A549 (cell line): Measurements from ENCODE around the gene MYOF. TPM values are rescaled to one million over a fixed set of nuclear protein-coding genes. Genes with fewer than 3 reads are reported as not detected.

Experiments
- ATAC-seq, 2 experiments: fragments of 200-7000 bp in 1 of 2; fragments of >200 bp in 1 of 2; cut with Nextera tagmentation in 1 of 2; cut with Tn5 transposase in 1 of 2; 3 replicates each; pipeline versions ENCODE4 v1.8.0 to v1.9.1; 2018 to 2020; ENCODE audit warnings: mild to moderate bottlenecking in 1 of 2, moderate library complexity in 1 of 2
- CTCF ChIA-PET: fragments of 300-600 bp; sonication (Branson Sonifier 250); formaldehyde crosslinking; extraction: SDS; loops from one replicate; lab custom pipeline; 2021; ENCODE audit warnings: antibody characterized with exemption, inconsistent platforms; lab: Yijun Ruan, JAX
- POLR2A ChIA-PET: fragments of 350-600 bp; formaldehyde crosslinking; extraction: SDS; loops from one replicate; lab custom pipeline; 2021; ENCODE audit warnings: antibody characterized with exemption, inconsistent platforms; lab: Yijun Ruan, JAX
- DNase-seq, 2 experiments: peaks; one replicate each; pipeline versions ENCODE4 v3.0.0 to v3.0.0-alpha.2; 2011 to 2016; ENCODE audit warnings: low read depth in 1 of 2, low spot score in 1 of 2
- FAIRE-seq: peaks from 2 replicates; lab custom pipeline; 2011; peaks lifted over from hg19 to GRCh38; lab: Jason Lieb, UNC
- H3K27ac ChIP-seq, 2 experiments: fragments of >200 bp; sonication (Bioruptor Twin); formaldehyde crosslinking; 3 replicates each; pipeline ENCODE4 v1.5.1; 2016 to 2017
- H3K4me1 ChIP-seq: fragments of >200 bp; sonication (Bioruptor Twin); formaldehyde crosslinking; 3 replicates; pipeline ENCODE4 v1.6.1; 2016
- H3K4me2 ChIP-seq: fragments of >200 bp; sonication (Bioruptor Twin); formaldehyde crosslinking; 3 replicates; pipeline ENCODE4 v1.6.1; 2016
- H3K4me3 ChIP-seq: fragments of >200 bp; sonication (Bioruptor Twin); formaldehyde crosslinking; 3 replicates; pipeline ENCODE4 v1.5.1; 2016
- H3K9me3 ChIP-seq: fragments of >200 bp; sonication (Bioruptor Twin); formaldehyde crosslinking; 3 replicates; pipeline ENCODE4 v1.6.1; 2016
- CBX2 ChIP-seq: fragments of 200-600 bp; sonication (generic); IDR thresholded peaks from 2 replicates; pipeline ENCODE4 v1.6.1; 2016; ENCODE audit warnings: low read depth, mild to moderate bottlenecking, borderline replicate concordance
- CHD2 ChIP-seq: fragments of 150-350 bp; IDR thresholded peaks from 2 replicates; pipeline ENCODE4 v1.6.1; 2014; ENCODE audit warnings: low read length; ENCODE audit not compliant: partially characterized antibody
- HDAC2 ChIP-seq: fragments of 200-600 bp; sonication (generic); IDR thresholded peaks from 2 replicates; pipeline ENCODE4 v1.6.1; 2016
- HOXB5 ChIP-seq: fragments of 250-450 bp; sonication (Bioruptor Pico); IDR thresholded peaks from 2 replicates; pipeline ENCODE4 v1.5.0; 2020; ENCODE audit warnings: mild to moderate bottlenecking, moderate library complexity
- JUNB ChIP-seq: fragments of >200 bp; sonication (Bioruptor Twin); formaldehyde crosslinking; IDR thresholded peaks from 2 replicates; pipeline ENCODE4 v1.6.1; 2016
- NFE2L2 ChIP-seq: fragments of 150-350 bp; conservative IDR thresholded peaks from 2 replicates; pipeline ENCODE4 v1.6.1; 2014; ENCODE audit warnings: low read length
- PHF8 ChIP-seq: fragments of 200-600 bp; sonication (generic); IDR thresholded peaks from 2 replicates; pipeline ENCODE4 v1.6.1; 2016; ENCODE audit warnings: low read depth, mild to moderate bottlenecking, antibody characterized with exemption, moderate library complexity, borderline replicate concordance
- SREBF2 ChIP-seq: fragments of 450-650 bp; IDR thresholded peaks from 2 replicates; pipeline ENCODE4 v1.6.1; 2014; ENCODE audit warnings: mild to moderate bottlenecking, moderate library complexity
- TFCP2L1 ChIP-seq: fragments of 250-450 bp; sonication (Bioruptor Pico); IDR thresholded peaks from 2 replicates; pipeline ENCODE4 v1.5.0; 2021; ENCODE audit warnings: mild to moderate bottlenecking
- ZFP36 ChIP-seq: fragments of 450-650 bp; IDR thresholded peaks from 2 replicates; pipeline ENCODE4 v1.6.1; 2014; ENCODE audit warnings: borderline replicate concordance; ENCODE audit not compliant: partially characterized antibody
- WGBS: methylation state at CpG from one replicate; pipeline ENCODE4 v1.1.6; 2017; ENCODE audit errors: missing lambda C conversion rate; 5-methylcytosine and 5-hydroxymethylcytosine counted together
- polyA plus RNA-seq, 4 experiments: library from polyadenylated mRNA; depleted of rRNA in 3 of 4; stranded (reverse); fragments of >200 nt; fragmentation: RNase III in 1 of 4; extraction: RNeasy Plus Mini Kit Qiagen cat#74134 plus additional on column Dnase treatment in 1 of 4; gene quantifications; 2 replicates in 3 of 4; 3 replicates in 1 of 4; pipeline ENCODE4 v1.2.3, GENCODE V29; 2011 to 2017
- TF ChIP-seq, protein P1 (sequence below): fragments of >200 bp; sonication (Bioruptor Twin); formaldehyde crosslinking; IDR thresholded peaks from 2 replicates; pipeline ENCODE4 v1.6.1; 2016
- TF ChIP-seq, protein P2 (sequence below): fragments of >200 bp; sonication (Bioruptor Twin); formaldehyde crosslinking; IDR thresholded peaks from 3 replicates; pipeline ENCODE4 v1.6.1; 2016
- TF ChIP-seq, protein P3 (sequence below): fragments of 150-350 bp; IDR thresholded peaks from 2 replicates; pipeline ENCODE4 v1.6.1; 2014; ENCODE audit warnings: low read depth, mild to moderate bottlenecking, low read length
- TF ChIP-seq, protein P4 (sequence below): fragments of >200 bp; sonication (Bioruptor Twin); formaldehyde crosslinking; IDR thresholded peaks from 3 replicates; pipeline ENCODE4 v1.5.1; 2016

The MYOF gene
- polyA plus RNA-seq, 2 of the 4 experiments (the other 2 are of a cell fraction), result 190 to 265 TPM

DNA sequence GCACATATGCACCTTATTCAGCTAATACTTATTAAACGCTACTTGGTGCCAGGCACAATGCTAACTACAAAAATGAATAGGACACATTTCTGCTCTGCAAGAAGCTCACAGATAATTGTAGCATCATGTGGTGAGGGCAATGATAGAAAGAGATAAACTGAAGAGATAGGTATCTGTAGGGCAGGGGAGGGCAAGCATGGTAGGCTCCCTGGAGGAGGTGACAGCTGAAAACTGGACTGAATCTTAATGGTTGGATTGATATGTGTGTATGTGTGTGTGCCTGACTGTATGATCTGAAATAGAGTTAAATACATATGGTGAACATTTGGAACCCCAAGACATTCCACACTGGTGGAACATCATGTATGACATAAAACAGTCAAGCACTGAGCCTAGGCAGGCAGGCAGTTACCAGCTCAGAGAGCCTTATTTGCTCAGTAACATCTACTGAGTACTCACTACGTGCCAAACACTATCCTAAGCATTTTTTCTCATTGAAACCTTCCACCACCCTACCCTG is 9.5 kb upstream of the MYOF start:
- no peak overlapping the region for H3K4me3 ChIP-seq
- no peaks in the 10 kb centered on the region for H3K9me3 ChIP-seq
- ATAC-seq, result no peak
- CTCF ChIA-PET, result interaction anchor here (0.5 to 41.4 kb wide), 8 partner anchors 9 to 607 kb away, joined by 3 to 924 read pairs (median 6); partner anchors contain the start of gene MYOF
- FAIRE-seq, result no peak
- no peak overlapping the region for H3K4me2 ChIP-seq
- TF ChIP-seq, protein P1, sequence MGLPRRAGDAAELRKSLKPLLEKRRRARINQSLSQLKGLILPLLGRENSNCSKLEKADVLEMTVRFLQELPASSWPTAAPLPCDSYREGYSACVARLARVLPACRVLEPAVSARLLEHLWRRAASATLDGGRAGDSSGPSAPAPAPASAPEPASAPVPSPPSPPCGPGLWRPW, result no peak
- peak; percentile 91 for TF ChIP-seq ZFP36
- H3K4me1 ChIP-seq, result peaks cover 4% of the 10 kb centered on the region; the same call in 1 of the 3 replicates
- WGBS, result 52% methylated on average over 2 of the region's 2 CpGs
- H3K27ac ChIP-seq, result no peak overlapping the region
- POLR2A ChIA-PET, result no interaction called here
- no peak for DNase-seq

DNA sequence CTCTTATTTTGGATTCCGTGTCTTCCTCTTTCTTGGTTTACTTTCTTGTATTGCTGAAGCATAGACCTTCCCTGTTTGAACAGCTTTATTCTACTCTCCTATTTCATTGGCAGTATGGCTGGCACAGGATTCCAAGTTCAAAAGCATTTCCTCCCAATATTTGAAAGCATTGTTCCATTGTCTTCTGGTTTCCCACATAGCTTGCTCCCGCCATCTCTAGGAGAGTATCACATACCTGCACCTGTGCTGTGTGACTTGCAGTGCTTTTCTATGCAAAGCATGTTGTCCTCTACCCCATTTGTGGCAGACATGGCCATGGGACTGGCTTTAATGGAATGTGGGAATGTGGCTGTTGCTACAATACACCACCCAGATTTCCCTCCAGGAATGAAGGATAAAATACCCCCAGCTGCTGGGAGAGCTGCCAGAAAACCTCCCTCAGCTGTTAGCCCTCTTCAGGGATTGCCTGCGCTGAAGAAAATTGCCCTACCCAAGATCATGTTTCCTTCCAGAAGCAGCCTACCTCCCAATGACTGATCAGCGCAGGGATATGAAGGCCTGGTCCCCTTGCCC is 6.9 kb upstream of the MYOF start:
- no peak for ATAC-seq
- WGBS, result 91% methylated on average over 4 of the region's 4 CpGs
- Histone ChIP-seq H3K4me3 (no peak overlapping the region), H3K9me3 (no peaks in the 10 kb centered on the region), H3K4me2 (no peak overlapping the region), H3K27ac (no peak overlapping the region), H3K4me1 (no peaks in the 10 kb centered on the region)
- ChIA-PET POLR2A (no interaction called here), CTCF (interaction anchor here (0.6 to 41.4 kb wide), 6 partner anchors 20 to 191 kb away, joined by 3 to 924 read pairs (median 6); no protein-coding TSS in a partner anchor)
- TF ChIP-seq CBX2 (no peak), PHF8 (no peak), HDAC2 (no peak), NFE2L2 (no peak), JUNB (no peak)
- TF ChIP-seq, protein P2, sequence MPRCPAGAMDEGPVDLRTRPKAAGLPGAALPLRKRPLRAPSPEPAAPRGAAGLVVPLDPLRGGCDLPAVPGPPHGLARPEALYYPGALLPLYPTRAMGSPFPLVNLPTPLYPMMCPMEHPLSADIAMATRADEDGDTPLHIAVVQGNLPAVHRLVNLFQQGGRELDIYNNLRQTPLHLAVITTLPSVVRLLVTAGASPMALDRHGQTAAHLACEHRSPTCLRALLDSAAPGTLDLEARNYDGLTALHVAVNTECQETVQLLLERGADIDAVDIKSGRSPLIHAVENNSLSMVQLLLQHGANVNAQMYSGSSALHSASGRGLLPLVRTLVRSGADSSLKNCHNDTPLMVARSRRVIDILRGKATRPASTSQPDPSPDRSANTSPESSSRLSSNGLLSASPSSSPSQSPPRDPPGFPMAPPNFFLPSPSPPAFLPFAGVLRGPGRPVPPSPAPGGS, result no peak
- TF ChIP-seq, protein P3, sequence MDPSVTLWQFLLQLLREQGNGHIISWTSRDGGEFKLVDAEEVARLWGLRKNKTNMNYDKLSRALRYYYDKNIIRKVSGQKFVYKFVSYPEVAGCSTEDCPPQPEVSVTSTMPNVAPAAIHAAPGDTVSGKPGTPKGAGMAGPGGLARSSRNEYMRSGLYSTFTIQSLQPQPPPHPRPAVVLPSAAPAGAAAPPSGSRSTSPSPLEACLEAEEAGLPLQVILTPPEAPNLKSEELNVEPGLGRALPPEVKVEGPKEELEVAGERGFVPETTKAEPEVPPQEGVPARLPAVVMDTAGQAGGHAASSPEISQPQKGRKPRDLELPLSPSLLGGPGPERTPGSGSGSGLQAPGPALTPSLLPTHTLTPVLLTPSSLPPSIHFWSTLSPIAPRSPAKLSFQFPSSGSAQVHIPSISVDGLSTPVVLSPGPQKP, result no peak
- DNase-seq, result no peak
- no peak for FAIRE-seq

DNA sequence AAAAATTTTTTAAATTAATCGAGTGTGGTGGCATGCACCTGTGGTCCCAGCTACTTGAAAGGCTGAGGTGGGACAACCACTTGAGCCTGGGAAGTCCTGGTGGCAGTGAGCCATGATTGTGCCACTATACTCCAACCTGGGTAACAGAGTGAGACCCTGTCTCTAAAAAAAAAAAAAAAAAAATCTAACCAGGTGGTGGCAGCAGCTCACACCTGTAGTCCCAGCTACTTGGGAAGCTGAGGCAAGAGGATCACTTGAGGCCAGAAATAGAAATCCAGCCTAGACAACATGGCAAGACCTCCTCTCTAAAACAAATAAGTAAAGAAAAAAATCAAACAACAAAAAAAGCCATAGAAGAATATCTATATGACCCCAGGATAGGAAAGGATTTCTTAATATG is 3.6 kb upstream of the MYOF start:
- 12% methylated on average over 1 of the region's 1 CpG for WGBS
- ChIA-PET CTCF (interaction anchor here (0.5 to 41.4 kb wide), 7 partner anchors 9 to 193 kb away, joined by 3 to 924 read pairs (median 4); no protein-coding TSS in a partner anchor), POLR2A (interaction anchor here (1.0 kb wide), 1 partner anchor 10 kb away, joined by 5 read pairs; no protein-coding TSS in a partner anchor)
- DNase-seq, result no peak
- H3K27ac ChIP-seq, result no peak overlapping the region
- TF ChIP-seq, protein P4, sequence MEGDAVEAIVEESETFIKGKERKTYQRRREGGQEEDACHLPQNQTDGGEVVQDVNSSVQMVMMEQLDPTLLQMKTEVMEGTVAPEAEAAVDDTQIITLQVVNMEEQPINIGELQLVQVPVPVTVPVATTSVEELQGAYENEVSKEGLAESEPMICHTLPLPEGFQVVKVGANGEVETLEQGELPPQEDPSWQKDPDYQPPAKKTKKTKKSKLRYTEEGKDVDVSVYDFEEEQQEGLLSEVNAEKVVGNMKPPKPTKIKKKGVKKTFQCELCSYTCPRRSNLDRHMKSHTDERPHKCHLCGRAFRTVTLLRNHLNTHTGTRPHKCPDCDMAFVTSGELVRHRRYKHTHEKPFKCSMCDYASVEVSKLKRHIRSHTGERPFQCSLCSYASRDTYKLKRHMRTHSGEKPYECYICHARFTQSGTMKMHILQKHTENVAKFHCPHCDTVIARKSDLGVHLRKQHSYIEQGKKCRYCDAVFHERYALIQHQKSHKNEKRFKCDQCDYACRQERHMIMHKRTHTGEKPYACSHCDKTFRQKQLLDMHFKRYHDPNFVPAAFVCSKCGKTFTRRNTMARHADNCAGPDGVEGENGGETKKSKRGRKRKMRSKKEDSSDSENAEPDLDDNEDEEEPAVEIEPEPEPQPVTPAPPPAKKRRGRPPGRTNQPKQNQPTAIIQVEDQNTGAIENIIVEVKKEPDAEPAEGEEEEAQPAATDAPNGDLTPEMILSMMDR, result peak; percentile 16; the same call in 1 of the 3 replicates
- no peak for TF ChIP-seq HOXB5 (CRISPR knock-in tag)
- TF ChIP-seq, all 56 proteins: peak for 1
- Histone ChIP-seq H3K4me3 (no peak overlapping the region), H3K9me3 (no peaks in the 10 kb centered on the region), H3K4me1 (peaks cover 4% of the 10 kb centered on the region; the same call in 1 of the 3 replicates), H3K4me2 (no peak overlapping the region)
- FAIRE-seq (no peak), ATAC-seq (no peak)

DNA sequence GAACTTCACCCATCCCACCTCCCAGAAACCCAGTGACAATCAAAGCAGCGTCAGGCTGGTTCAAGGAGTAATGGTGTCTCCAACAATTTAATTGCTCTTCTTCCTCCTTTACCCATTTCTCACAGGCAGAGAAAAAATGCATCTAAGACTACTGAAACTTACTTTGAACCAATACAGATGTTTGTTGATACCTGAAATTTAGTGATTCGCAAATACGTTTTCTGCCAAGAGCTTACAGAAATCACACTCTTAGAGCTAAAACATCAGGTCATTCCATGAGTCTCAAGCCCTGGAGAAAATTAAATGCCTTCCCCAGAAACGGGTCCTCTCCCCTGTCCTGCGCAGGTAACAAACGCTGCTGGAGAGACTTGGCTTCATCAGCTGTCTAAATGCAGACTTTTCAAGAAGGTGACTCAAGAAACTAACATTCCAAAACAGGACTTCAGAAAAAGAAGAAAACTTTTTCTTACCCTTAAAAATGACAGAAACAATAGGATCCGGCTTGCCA is 443 bp downstream of the MYOF start:
- ATAC-seq, result peak; percentile 36 to 47; a peak in 5 of 6 replicates
- DNase-seq, result no peak
- Histone ChIP-seq H3K4me2 (peak overlapping the region; percentile 80), H3K9me3 (no peaks in the 10 kb centered on the region), H3K4me3 (peak overlapping the region; percentile 61), H3K27ac (peak overlapping the region; percentile 93), H3K4me1 (peaks cover 36% of the 10 kb centered on the region)
- ChIA-PET CTCF (interaction anchor here (0.5 to 41.4 kb wide), 33 partner anchors 10 to 597 kb away, joined by 3 to 924 read pairs (median 13); partner anchors contain the start of gene CEP55), POLR2A (interaction anchor here (0.5 to 5.7 kb wide), 12 partner anchors 8 to 595 kb away, joined by 3 to 114 read pairs (median 15); partner anchors contain the start of gene CEP55)
- 1% methylated on average over 7 of the region's 7 CpGs for WGBS
- FAIRE-seq, result peak; percentile 32
- no peak for TF ChIP-seq CHD2
- no peak for TF ChIP-seq SREBF2
- TF ChIP-seq TFCP2L1 (CRISPR knock-in tag), result no peak
